PFSK-1 (cell line): Measurements from ENCODE around the gene CALML4.

Experiments
- SIN3A ChIP-seq: IDR thresholded peaks from 2 replicates; pipeline ENCODE4 v1.6.1; 2012; ENCODE audit warnings: mild to moderate bottlenecking, low read length, moderate library complexity, borderline replicate concordance; ENCODE audit not compliant: insufficient read depth
- TAF1 ChIP-seq: IDR thresholded peaks from 2 replicates; pipeline ENCODE4 v1.6.1; 2012; ENCODE audit warnings: low read length, control low read depth, borderline replicate concordance; ENCODE audit not compliant: insufficient read depth
- TF ChIP-seq, protein P1 (sequence below), 2 experiments: IDR thresholded peaks; 2 replicates each; pipeline versions ENCODE4 v1.6.1 to v1.8.0; 2011 to 2012; ENCODE audit warnings: low read depth in 2 of 2, low read length in 2 of 2, control low read depth in 1 of 2, inconsistent platforms in 1 of 2, mild to moderate bottlenecking in 1 of 2, moderate library complexity in 1 of 2; ENCODE audit not compliant: insufficient read depth in 1 of 2

DNA sequence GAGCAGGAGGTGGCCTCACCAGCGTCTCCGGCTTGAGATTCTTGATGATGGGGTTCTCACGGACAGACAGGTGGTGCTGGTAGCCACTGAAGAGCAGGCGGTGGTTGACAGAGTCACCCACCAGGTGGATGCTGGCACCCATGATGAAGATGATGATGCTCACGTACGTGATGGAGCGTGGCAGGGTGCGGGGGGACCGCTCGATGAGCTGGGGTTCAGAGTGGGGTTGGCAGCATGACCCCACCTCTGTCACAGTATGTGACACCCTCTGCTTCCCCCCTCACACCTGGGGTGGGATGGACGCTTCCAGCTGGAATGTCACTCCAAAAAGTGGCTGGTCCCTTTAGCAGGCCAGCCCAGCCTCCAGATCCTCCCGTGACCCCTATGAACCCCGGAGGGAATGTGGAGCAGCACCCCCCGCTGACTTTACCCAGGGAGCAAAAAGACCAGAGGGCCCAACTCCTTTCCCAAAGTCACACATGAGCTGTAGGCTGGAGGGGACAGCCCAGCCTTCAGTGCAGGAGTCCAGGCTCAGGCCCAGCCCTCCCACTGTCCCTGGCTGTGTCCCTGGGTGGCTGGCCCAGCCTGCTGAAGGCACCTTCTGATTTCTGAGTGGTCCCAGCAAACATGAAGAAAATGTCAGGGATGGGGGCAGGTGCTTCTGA is 6.7 kb upstream of the CALML4 start:
- no peak for TF ChIP-seq SIN3A
- TF ChIP-seq TAF1, result no peak
- TF ChIP-seq, protein P1, sequence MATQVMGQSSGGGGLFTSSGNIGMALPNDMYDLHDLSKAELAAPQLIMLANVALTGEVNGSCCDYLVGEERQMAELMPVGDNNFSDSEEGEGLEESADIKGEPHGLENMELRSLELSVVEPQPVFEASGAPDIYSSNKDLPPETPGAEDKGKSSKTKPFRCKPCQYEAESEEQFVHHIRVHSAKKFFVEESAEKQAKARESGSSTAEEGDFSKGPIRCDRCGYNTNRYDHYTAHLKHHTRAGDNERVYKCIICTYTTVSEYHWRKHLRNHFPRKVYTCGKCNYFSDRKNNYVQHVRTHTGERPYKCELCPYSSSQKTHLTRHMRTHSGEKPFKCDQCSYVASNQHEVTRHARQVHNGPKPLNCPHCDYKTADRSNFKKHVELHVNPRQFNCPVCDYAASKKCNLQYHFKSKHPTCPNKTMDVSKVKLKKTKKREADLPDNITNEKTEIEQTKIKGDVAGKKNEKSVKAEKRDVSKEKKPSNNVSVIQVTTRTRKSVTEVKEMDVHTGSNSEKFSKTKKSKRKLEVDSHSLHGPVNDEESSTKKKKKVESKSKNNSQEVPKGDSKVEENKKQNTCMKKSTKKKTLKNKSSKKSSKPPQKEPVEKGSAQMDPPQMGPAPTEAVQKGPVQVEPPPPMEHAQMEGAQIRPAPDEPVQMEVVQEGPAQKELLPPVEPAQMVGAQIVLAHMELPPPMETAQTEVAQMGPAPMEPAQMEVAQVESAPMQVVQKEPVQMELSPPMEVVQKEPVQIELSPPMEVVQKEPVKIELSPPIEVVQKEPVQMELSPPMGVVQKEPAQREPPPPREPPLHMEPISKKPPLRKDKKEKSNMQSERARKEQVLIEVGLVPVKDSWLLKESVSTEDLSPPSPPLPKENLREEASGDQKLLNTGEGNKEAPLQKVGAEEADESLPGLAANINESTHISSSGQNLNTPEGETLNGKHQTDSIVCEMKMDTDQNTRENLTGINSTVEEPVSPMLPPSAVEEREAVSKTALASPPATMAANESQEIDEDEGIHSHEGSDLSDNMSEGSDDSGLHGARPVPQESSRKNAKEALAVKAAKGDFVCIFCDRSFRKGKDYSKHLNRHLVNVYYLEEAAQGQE (IDR thresholded peaks at IDR 0.05; ENCODE audit: insufficient read depth in 1 of 2, low read depth in 2 of 2, low read length in 2 of 2), result no peak
